Gastroesophageal sphincter (tissue), 3 donors: ENCODE results near the gene PRXL2A.

ENCODE experiments used
- CTCF ChIP-seq, 4 experiments: fragments of 200-600 bp in 2 of 4; fragments of 450-650 bp in 2 of 4; sonication (generic) in 1 of 4; IDR thresholded peaks; one replicate each; pipeline ENCODE4 v1.5.1; 2017 to 2019; ENCODE audit warnings: antibody characterized with exemption in 4 of 4, mild to moderate bottlenecking in 2 of 4, moderate library complexity in 2 of 4
- POLR2A ChIP-seq, 2 donors: fragments of 450-650 bp; IDR thresholded peaks; one replicate each; pipeline ENCODE4 v1.6.1; 2017; ENCODE audit warnings: antibody characterized with exemption in 2 of 2, mild to moderate bottlenecking in 2 of 2, moderate library complexity in 1 of 2
- POLR2AphosphoS5 ChIP-seq: sonication (generic); formaldehyde crosslinking; IDR thresholded peaks from one replicate; pipeline ENCODE4 v1.6.1; 2017; ENCODE audit warnings: antibody characterized with exemption

- TF ChIP-seq POLR2A (IDR thresholded peaks at IDR 0.05) (no peak), CTCF (IDR thresholded peaks at IDR 0.05) (no peak), POLR2AphosphoS5 (no peak)
Observed at GRCh38 chr10:80480852-80481251, 72.5 kb downstream of the PRXL2A start.
